H1 (cell line): ENCODE measurements around the gene KDM6A. TPM values are rescaled to one million over a fixed set of nuclear protein-coding genes. Genes with fewer than 3 reads are reported as not detected.

ENCODE experiments used
- BRCA1 ChIP-seq: IDR thresholded peaks from 2 replicates; pipeline ENCODE4 v1.6.1; 2012; ENCODE audit warnings: low read depth, low read length, improper control_type of control experiment
- CHD1 ChIP-seq: IDR thresholded peaks from 2 replicates; pipeline ENCODE4 v1.6.1; 2012; ENCODE audit warnings: low read depth, low read length, improper control_type of control experiment
- FOSL1 ChIP-seq: IDR thresholded peaks from 2 replicates; pipeline ENCODE4 v1.6.1; 2011; ENCODE audit warnings: mild to moderate bottlenecking, low read depth, low read length, moderate library complexity; ENCODE audit not compliant: insufficient read depth
- HDAC2 ChIP-seq, 2 experiments: fragments of 300-600 bp in 1 of 2; sonication (generic) in 1 of 2; IDR thresholded peaks; 2 replicates each; pipeline ENCODE4 v1.6.1; 2011 to 2012; ENCODE audit warnings: low read depth in 2 of 2, low read length in 2 of 2, mild to moderate bottlenecking in 2 of 2, moderate library complexity in 2 of 2, borderline replicate concordance in 1 of 2, inconsistent platforms in 1 of 2
- HDAC6 ChIP-seq: IDR thresholded peaks from one replicate; pipeline ENCODE4 v1.7.1; 2012; ENCODE audit warnings: low read depth, mild to moderate bottlenecking, inconsistent platforms, low read length, moderate library complexity
- SIN3A ChIP-seq, 2 experiments: IDR thresholded peaks in 1 of 2; conservative IDR thresholded peaks in 1 of 2; 2 replicates each; pipeline ENCODE4 v1.6.1; 2011 to 2012; ENCODE audit warnings: low read length in 2 of 2, improper control_type of control experiment in 1 of 2, low read depth in 1 of 2, mild to moderate bottlenecking in 1 of 2
- SIX5 ChIP-seq: IDR thresholded peaks from 2 replicates; pipeline ENCODE4 v1.6.1; 2011; ENCODE audit warnings: mild to moderate bottlenecking, low read depth, low read length
- SP4 ChIP-seq: IDR thresholded peaks from 2 replicates; pipeline ENCODE4 v1.6.1; 2012; ENCODE audit warnings: low read length, inconsistent platforms
- SRF ChIP-seq: IDR thresholded peaks from 2 replicates; pipeline ENCODE4 v1.6.1; 2011; ENCODE audit warnings: mild to moderate bottlenecking, low read depth, low read length, moderate library complexity
- TAF1 ChIP-seq: IDR thresholded peaks from 2 replicates; pipeline ENCODE4 v1.6.1; 2011; ENCODE audit warnings: mild to moderate bottlenecking, low read depth, low read length
- TCF12 ChIP-seq: IDR thresholded peaks from 2 replicates; pipeline ENCODE4 v1.6.1; 2011; ENCODE audit warnings: low read depth, mild to moderate bottlenecking, low read length
- TEAD4 ChIP-seq: IDR thresholded peaks from 2 replicates; pipeline ENCODE4 v1.6.1; 2012; ENCODE audit warnings: low read depth, low read length, inconsistent platforms, mixed read lengths
- polyA plus RNA-seq, 7 experiments: library from polyadenylated mRNA; depleted of rRNA in 3 of 7; stranded (reverse) in 5 of 7; unstranded in 2 of 7; fragments of >200 nt in 5 of 7; fragments of 200-250 nt in 2 of 7; gene quantifications; 1 replicate in 5 of 7; 2 replicates in 1 of 7; 4 replicates in 1 of 7; pipeline versions ENCODE4 v1.2.1 to v1.2.3, GENCODE V29; 2011 to 2013; ENCODE audit warnings: missing spikeins in 2 of 7, mixed read lengths in 2 of 7
- total RNA-seq: library from RNA; stranded (reverse); fragmentation: NEBNext Ultra II Directional; extraction: Animal tissue kit (Norgen Biotek cat#: 25700); gene quantifications from 2 replicates; pipeline ENCODE4 v1.2.1, GENCODE V29; 2021
- TF ChIP-seq, protein P1 (sequence below), 3 experiments: IDR thresholded peaks; 1 replicate in 2 of 3; 2 replicates in 1 of 3; pipeline versions ENCODE4 v1.5.1 to v1.6.1; 2011; ENCODE audit warnings: low read length in 3 of 3, mild to moderate bottlenecking in 3 of 3, inconsistent platforms in 2 of 3, low read depth in 1 of 3, moderate library complexity in 1 of 3; ENCODE audit not compliant: insufficient read depth in 1 of 3; ENCODE audit errors: control extremely low read depth in 1 of 3

Gene KDM6A
- total and polyA plus RNA-seq, 2 of the 8 experiments (the other 6 are each of a cell fraction or from before 2014, with no cell fraction given) = 43.5 to 58.4 TPM

DNA sequence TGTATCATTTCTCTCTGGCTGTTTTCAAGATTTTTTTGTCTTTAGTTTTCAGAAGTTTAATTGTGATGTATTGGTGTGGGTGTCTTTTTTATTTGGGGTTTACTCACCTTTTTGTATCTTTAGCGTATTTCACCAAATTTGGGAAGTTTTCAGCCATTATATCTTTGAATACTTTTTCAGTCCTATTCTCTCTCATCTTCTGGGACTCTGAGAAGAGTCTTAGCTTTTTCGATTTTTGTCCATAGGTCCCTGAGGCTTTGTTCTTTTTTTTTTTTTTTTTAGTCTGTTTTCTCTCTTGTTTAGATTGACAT is 23.8 kb downstream of the KDM6A start (continued):
- TF ChIP-seq TAF1 (no peak), SRF (no peak), FOSL1 (no peak), SP4 (no peak), CHD1 (no peak), BRCA1 (no peak), HDAC6 (no peak), TEAD4 (no peak), SIX5 (no peak), HDAC2 (IDR thresholded peaks at IDR 0.05; ENCODE audit: borderline replicate concordance in 1 of 2, low read depth in 2 of 2, low read length in 2 of 2) (no peak), TCF12 (no peak), SIN3A (conservative IDR thresholded peaks at IDR 0.05 in 1 of 2, IDR thresholded peaks at IDR 0.05 in 1 of 2; ENCODE audit: low read depth in 1 of 2, low read length in 2 of 2) (no peak)
- TF ChIP-seq, protein P1, sequence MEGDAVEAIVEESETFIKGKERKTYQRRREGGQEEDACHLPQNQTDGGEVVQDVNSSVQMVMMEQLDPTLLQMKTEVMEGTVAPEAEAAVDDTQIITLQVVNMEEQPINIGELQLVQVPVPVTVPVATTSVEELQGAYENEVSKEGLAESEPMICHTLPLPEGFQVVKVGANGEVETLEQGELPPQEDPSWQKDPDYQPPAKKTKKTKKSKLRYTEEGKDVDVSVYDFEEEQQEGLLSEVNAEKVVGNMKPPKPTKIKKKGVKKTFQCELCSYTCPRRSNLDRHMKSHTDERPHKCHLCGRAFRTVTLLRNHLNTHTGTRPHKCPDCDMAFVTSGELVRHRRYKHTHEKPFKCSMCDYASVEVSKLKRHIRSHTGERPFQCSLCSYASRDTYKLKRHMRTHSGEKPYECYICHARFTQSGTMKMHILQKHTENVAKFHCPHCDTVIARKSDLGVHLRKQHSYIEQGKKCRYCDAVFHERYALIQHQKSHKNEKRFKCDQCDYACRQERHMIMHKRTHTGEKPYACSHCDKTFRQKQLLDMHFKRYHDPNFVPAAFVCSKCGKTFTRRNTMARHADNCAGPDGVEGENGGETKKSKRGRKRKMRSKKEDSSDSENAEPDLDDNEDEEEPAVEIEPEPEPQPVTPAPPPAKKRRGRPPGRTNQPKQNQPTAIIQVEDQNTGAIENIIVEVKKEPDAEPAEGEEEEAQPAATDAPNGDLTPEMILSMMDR (IDR thresholded peaks at IDR 0.05; ENCODE audit: control extremely low read depth in 1 of 3, insufficient read depth in 1 of 3, low read depth in 1 of 3, low read length in 3 of 3) = no peak
